VCaP (cell line): ENCODE measurements around the gene AZU1.

ENCODE experiments used
- H3K27ac ChIP-seq: fragments of 450-650 bp; 2 replicates; pipeline ENCODE4 v1.5.1; 2017
- CTCF ChIP-seq: fragments of 450-650 bp; conservative IDR thresholded peaks from 2 replicates; pipeline ENCODE4 v1.5.1; 2017; ENCODE audit warnings: mild to moderate bottlenecking, moderate library complexity

The AZU1 gene

DNA sequence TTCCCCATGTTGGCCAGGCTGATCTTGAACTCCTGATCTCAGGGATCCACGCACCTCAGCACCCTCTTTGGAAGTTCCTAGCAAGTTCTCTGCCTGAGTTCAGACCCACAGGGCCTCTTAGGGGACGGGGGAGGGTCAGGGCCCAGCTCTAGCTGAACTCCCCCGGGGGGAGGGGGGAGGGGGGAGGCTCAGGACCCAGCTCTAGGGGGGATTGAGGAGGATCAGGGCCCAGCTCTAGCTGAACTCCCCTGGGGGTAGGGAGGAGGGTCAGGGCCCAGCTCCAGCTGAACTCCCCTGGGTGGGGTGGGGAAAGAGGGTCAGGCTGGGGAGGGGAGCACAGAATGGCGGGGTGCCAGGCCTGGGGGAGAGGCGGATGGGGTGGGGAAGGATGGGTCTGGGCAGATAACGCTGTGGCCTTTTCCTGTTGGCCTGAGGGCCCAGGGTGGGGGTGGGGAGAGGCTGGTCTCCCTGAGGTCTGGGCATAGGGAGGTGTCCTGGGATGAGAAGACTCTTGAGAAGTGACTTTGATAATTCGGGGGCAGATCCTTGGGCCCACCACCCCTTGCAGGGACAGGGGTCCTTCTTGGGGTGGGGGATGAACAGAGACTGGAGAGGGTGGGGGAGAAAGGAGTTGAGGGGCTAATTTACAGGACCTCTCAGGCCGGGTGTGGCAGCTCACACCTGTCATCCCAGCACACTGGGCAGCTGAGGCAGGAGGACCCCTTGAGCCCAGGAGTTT lies 35.9 kb upstream of the AZU1 start:
- H3K27ac ChIP-seq: no peak overlapping the region
- no peak for TF ChIP-seq CTCF

DNA sequence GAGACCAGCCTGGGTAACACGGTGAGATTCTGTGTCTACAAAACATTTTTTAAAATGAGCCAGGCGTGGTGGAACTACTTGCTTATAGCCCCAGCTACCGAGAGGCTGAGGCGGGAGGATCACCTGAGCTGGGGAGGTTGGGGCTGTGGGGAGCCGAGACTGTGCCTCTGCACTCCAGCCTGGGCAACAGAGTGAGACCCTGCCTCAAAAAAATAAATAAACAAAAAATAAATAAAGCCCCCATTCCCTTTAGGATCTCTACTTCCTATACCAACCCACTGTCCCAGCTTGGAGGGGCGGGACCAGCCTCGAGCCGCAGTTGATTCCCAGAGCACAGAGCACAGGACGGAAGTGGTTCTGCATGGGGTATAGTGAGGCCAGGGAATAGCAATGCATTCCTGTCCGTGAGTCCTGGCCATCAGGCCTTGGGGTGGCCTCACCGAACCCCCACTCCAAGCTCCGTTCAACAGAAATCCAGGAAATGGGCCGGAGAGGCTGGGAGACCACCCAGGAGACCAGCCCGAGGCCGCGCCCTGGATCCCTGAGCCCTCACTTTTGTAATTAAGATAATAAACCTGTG lies 35.2 kb upstream of the AZU1 start:
- no peak for TF ChIP-seq CTCF
- no peak overlapping the region for H3K27ac ChIP-seq

DNA sequence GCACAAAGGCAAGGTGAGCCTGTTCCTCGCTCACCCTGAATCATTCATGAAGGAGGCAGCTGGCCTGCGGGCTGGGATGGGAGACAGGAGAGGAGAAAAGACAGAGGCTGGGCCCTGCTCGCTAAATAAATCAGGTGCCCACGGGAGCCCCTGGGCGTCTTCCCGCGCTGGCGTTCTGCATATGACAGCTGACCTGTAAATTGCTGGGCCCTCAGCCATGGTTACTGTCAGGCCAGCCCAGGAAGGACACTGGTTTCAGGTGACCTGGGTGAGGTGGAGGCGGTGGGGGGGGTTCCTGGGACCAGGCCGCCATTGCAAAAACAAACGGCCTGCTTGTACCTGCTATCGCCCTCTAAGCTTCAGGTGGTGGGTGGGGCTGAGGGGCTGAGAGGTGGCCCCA lies 33.8 kb upstream of the AZU1 start:
- TF ChIP-seq CTCF: no peak
- H3K27ac ChIP-seq: no peak overlapping the region

- TF ChIP-seq CTCF: no peak
- no peak overlapping the region for H3K27ac ChIP-seq
These were observed 32.5 kb upstream of the AZU1 start for GRCh38 chr19:795073-795611.

DNA sequence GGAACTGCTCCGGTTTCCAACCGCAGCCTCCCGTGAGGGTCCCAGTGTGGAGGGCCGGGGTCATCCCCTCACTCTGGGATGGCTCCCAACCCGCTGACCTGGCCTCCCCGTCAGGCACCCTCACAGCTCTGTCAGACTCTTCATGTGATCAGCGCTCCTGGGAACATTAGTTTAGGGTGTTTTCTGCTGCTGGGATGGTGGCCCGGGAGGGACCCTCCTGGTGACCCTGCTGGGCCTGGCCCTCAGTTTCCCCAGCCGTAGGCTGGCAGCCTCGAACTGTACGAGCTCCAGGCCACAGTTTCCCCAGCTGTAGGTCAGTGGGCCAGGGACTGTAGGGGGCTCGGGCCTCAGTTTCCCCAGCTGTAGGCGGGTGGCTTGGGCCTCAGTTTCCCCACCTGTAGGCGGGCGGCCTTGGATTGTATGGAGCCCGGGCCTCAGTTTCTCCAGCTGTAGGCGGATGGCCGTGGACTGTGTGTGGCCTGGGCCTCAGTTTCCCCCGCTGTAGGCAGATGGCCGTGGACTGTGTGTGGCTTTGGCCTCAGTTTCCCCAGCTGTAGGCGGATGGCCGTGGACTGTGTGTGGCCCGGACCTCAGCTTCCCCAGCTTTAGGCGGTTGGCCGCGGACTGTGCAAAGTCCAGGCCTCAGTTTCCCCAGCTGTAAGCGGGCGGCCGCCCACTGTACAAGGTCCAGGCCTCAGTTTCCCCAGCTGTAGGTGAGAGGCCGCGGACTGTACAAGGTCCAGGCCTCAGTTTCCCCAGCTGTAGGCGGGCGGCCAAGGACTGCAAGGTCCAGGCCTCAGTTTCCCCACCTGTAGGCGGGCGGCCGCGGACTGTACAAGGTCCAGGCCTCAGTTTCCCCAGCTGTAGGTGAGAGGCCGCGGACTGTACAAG lies 31.7 kb upstream of the AZU1 start:
- no peak for TF ChIP-seq CTCF
- H3K27ac ChIP-seq: peak overlapping the region; percentile 99; the same call in 1 of the 2 replicates

- TF ChIP-seq CTCF: no peak
- H3K27ac ChIP-seq: peak within 1 kb of the TSS; percentile 99
These were observed 30.7 kb upstream of the AZU1 start, which contains the start of gene PTBP1 for GRCh38 chr19:796692-797527. Gene PTBP1 (plus strand): TSS chr19:797452. CDS start chr19:797498, 46 bp downstream.
